NCI-H345 (cell line): ENCODE data around the gene SNAP29.
"Not testable (repeated sequence)": the region's sequence is repeated elsewhere in the genome, so short reads cannot be mapped to it uniquely, and the experiment has no call there.

Source experiments
- DNase-seq: peaks from one replicate; lab custom pipeline; 2025; lab: John Stamatoyannopoulos, UW

The SNAP29 gene

GRCh38 chr22:20901093-20902033 lies 42.6 kb downstream of the SNAP29 start:
- not testable (repeated sequence) for DNase-seq

GRCh38 chr22:20903093-20903492 lies 44.3 kb downstream of the SNAP29 start:
- no peak for DNase-seq

- no peak for DNase-seq
Measured at GRCh38 chr22:20904008-20904979, 45.5 kb downstream of the SNAP29 start.

- no peak for DNase-seq
Measured at GRCh38 chr22:20904980-20905355, 46.2 kb downstream of the SNAP29 start.

GRCh38 chr22:20905415-20906386 lies 46.9 kb downstream of the SNAP29 start:
- DNase-seq, result no peak

- DNase-seq, result no peak
Measured at GRCh38 chr22:20906387-20906767, 47.6 kb downstream of the SNAP29 start.

- not testable (repeated sequence) for DNase-seq
Measured at GRCh38 chr22:20908717-20909116, 49.9 kb downstream of the SNAP29 start.

- no peak for DNase-seq
Measured at GRCh38 chr22:20909543-20910303, 50.9 kb downstream of the SNAP29 start.

- DNase-seq, result no peak
Measured at GRCh38 chr22:20912494-20912893, 53.7 kb downstream of the SNAP29 start.

GRCh38 chr22:20916916-20917810 lies 58.4 kb downstream of the SNAP29 start, which contains the start of gene CRKL:
Gene CRKL (plus strand): TSS chr22:20917407. CDS start chr22:20917935, 528 bp downstream.
- DNase-seq, result peak; percentile 93

GRCh38 chr22:20918663-20919218 lies 59.9 kb downstream of the SNAP29 start:
- DNase-seq, result no peak

GRCh38 chr22:20919718-20920117 lies 60.9 kb downstream of the SNAP29 start:
- no peak for DNase-seq

- no peak for DNase-seq
Measured at GRCh38 chr22:20920881-20921203, 62.0 kb downstream of the SNAP29 start.

GRCh38 chr22:20922141-20922751 lies 63.4 kb downstream of the SNAP29 start:
- DNase-seq, result no peak

GRCh38 chr22:20926243-20926642 lies 67.4 kb downstream of the SNAP29 start:
- DNase-seq, result no peak

GRCh38 chr22:20927940-20928572 lies 69.2 kb downstream of the SNAP29 start:
- no peak for DNase-seq

- no peak for DNase-seq
Measured at GRCh38 chr22:20928573-20928967, 69.8 kb downstream of the SNAP29 start.

- no peak for DNase-seq
Measured at GRCh38 chr22:20930004-20930403, 71.2 kb downstream of the SNAP29 start.
